Liver (tissue), 3 donors: ENCODE data around the gene PPM1M.

Experiments used
- EGR1 ChIP-seq, 2 donors: IDR thresholded peaks; 2 replicates each; pipeline ENCODE4 v1.6.1; 2016 to 2018; ENCODE audit warnings: antibody characterized with exemption in 2 of 2, low read depth in 2 of 2
- FOXA1 ChIP-seq: IDR thresholded peaks from 2 replicates; pipeline ENCODE4 v1.6.1; 2016; ENCODE audit warnings: antibody characterized with exemption
- GABPA ChIP-seq, 2 donors: IDR thresholded peaks in 1 of 2; conservative IDR thresholded peaks in 1 of 2; 2 replicates each; pipeline ENCODE4 v1.6.1; 2016; ENCODE audit warnings: antibody characterized with exemption in 2 of 2, mild to moderate bottlenecking in 1 of 2, moderate library complexity in 1 of 2
- JUND ChIP-seq, 2 donors: IDR thresholded peaks; 2 replicates each; pipeline ENCODE4 v1.6.1; 2016; ENCODE audit warnings: antibody characterized with exemption in 2 of 2
- RAD21 ChIP-seq, 2 donors: IDR thresholded peaks; 2 replicates each; pipeline ENCODE4 v1.6.1; 2016; ENCODE audit warnings: antibody characterized with exemption in 2 of 2, mild to moderate bottlenecking in 2 of 2
- RXRA ChIP-seq, 2 donors: IDR thresholded peaks; 2 replicates each; pipeline ENCODE4 v1.6.1; 2017 to 2018; ENCODE audit warnings: antibody characterized with exemption in 2 of 2, mild to moderate bottlenecking in 1 of 2
- SP1 ChIP-seq: IDR thresholded peaks from 2 replicates; pipeline ENCODE4 v1.6.1; 2018; ENCODE audit warnings: antibody characterized with exemption, mild to moderate bottlenecking
- TAF1 ChIP-seq: conservative IDR thresholded peaks from 2 replicates; pipeline ENCODE4 v1.6.1; 2016; ENCODE audit warnings: antibody characterized with exemption, mild to moderate bottlenecking
- YY1 ChIP-seq: IDR thresholded peaks from 2 replicates; pipeline ENCODE4 v1.6.1; 2016; ENCODE audit warnings: antibody characterized with exemption, mild to moderate bottlenecking
- TF ChIP-seq, protein P1 (sequence below): fragments of 150-350 bp; IDR thresholded peaks from 2 replicates; pipeline ENCODE4 v1.5.1; 2017; ENCODE audit warnings: improper control_type of control experiment, low read depth, low read length; ENCODE audit not compliant: missing input control
- TF ChIP-seq, protein P2 (sequence below): IDR thresholded peaks from 2 replicates; pipeline ENCODE4 v1.6.1; 2016; ENCODE audit warnings: antibody characterized with exemption, mild to moderate bottlenecking
- TF ChIP-seq, protein P3 (sequence below): IDR thresholded peaks from 2 replicates; pipeline ENCODE4 v1.6.1; 2016; ENCODE audit warnings: antibody characterized with exemption
- TF ChIP-seq, protein P4 (sequence below): IDR thresholded peaks from 2 replicates; pipeline ENCODE4 v1.6.1; 2016; ENCODE audit warnings: antibody characterized with exemption
- TF ChIP-seq, protein P5 (sequence below): IDR thresholded peaks from 2 replicates; pipeline ENCODE4 v1.6.1; 2016; ENCODE audit warnings: antibody characterized with exemption
- donor health status: healthy.
- donor health status: healthy.

DNA sequence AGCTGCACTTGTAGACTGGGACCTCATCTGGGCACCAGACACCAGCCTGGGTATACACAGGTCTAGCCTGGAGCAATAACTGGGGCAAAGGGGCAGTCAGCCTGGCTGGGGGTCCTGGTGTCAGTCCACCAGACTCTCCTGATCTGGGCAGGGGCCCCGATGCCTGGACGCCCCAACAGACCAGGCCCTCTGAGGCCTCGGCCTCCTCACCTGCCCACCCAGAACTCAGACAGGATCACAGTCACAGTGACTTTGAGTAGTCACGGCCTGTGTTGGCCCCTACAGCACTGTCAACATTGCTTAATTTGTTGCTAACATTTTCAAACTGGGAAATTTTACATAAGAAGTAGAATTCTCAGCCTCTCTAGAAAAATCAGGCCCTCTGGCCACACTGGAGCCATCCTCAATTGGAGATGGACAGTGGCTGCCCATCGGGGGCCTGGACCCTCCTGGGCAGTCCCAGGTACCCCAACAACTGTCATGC, 12.4 kb upstream of the PPM1M start:
- TF ChIP-seq, protein P1, sequence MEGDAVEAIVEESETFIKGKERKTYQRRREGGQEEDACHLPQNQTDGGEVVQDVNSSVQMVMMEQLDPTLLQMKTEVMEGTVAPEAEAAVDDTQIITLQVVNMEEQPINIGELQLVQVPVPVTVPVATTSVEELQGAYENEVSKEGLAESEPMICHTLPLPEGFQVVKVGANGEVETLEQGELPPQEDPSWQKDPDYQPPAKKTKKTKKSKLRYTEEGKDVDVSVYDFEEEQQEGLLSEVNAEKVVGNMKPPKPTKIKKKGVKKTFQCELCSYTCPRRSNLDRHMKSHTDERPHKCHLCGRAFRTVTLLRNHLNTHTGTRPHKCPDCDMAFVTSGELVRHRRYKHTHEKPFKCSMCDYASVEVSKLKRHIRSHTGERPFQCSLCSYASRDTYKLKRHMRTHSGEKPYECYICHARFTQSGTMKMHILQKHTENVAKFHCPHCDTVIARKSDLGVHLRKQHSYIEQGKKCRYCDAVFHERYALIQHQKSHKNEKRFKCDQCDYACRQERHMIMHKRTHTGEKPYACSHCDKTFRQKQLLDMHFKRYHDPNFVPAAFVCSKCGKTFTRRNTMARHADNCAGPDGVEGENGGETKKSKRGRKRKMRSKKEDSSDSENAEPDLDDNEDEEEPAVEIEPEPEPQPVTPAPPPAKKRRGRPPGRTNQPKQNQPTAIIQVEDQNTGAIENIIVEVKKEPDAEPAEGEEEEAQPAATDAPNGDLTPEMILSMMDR: no peak
- TF ChIP-seq TAF1: no peak
- TF ChIP-seq YY1: no peak
- TF ChIP-seq SP1: no peak
- no peak for TF ChIP-seq GABPA (IDR thresholded peaks at IDR 0.05 in 1 of 2, conservative IDR thresholded peaks at IDR 0.05 in 1 of 2)
- TF ChIP-seq, protein P2, sequence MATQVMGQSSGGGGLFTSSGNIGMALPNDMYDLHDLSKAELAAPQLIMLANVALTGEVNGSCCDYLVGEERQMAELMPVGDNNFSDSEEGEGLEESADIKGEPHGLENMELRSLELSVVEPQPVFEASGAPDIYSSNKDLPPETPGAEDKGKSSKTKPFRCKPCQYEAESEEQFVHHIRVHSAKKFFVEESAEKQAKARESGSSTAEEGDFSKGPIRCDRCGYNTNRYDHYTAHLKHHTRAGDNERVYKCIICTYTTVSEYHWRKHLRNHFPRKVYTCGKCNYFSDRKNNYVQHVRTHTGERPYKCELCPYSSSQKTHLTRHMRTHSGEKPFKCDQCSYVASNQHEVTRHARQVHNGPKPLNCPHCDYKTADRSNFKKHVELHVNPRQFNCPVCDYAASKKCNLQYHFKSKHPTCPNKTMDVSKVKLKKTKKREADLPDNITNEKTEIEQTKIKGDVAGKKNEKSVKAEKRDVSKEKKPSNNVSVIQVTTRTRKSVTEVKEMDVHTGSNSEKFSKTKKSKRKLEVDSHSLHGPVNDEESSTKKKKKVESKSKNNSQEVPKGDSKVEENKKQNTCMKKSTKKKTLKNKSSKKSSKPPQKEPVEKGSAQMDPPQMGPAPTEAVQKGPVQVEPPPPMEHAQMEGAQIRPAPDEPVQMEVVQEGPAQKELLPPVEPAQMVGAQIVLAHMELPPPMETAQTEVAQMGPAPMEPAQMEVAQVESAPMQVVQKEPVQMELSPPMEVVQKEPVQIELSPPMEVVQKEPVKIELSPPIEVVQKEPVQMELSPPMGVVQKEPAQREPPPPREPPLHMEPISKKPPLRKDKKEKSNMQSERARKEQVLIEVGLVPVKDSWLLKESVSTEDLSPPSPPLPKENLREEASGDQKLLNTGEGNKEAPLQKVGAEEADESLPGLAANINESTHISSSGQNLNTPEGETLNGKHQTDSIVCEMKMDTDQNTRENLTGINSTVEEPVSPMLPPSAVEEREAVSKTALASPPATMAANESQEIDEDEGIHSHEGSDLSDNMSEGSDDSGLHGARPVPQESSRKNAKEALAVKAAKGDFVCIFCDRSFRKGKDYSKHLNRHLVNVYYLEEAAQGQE: no peak
- peak; percentile 22 to 44 for TF ChIP-seq RXRA (IDR thresholded peaks at IDR 0.05)
- TF ChIP-seq, protein P3, sequence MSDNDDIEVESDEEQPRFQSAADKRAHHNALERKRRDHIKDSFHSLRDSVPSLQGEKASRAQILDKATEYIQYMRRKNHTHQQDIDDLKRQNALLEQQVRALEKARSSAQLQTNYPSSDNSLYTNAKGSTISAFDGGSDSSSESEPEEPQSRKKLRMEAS: no peak
- TF ChIP-seq EGR1 (IDR thresholded peaks at IDR 0.05; ENCODE audit: low read depth in 2 of 2): no peak
- TF ChIP-seq, protein P4, sequence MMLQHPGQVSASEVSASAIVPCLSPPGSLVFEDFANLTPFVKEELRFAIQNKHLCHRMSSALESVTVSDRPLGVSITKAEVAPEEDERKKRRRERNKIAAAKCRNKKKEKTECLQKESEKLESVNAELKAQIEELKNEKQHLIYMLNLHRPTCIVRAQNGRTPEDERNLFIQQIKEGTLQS: no peak
- no peak for TF ChIP-seq RAD21 (IDR thresholded peaks at IDR 0.05)
- TF ChIP-seq FOXA1: peak; percentile 65
- TF ChIP-seq, protein P5, sequence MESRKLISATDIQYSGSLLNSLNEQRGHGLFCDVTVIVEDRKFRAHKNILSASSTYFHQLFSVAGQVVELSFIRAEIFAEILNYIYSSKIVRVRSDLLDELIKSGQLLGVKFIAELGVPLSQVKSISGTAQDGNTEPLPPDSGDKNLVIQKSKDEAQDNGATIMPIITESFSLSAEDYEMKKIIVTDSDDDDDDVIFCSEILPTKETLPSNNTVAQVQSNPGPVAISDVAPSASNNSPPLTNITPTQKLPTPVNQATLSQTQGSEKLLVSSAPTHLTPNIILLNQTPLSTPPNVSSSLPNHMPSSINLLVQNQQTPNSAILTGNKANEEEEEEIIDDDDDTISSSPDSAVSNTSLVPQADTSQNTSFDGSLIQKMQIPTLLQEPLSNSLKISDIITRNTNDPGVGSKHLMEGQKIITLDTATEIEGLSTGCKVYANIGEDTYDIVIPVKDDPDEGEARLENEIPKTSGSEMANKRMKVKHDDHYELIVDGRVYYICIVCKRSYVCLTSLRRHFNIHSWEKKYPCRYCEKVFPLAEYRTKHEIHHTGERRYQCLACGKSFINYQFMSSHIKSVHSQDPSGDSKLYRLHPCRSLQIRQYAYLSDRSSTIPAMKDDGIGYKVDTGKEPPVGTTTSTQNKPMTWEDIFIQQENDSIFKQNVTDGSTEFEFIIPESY: no peak
- TF ChIP-seq JUND (IDR thresholded peaks at IDR 0.05): no peak
